GM20431 (cell line): ENCODE results near the gene ETHE1.

Experiments used
- in situ Hi-C: fragments of 300-500 bp; cut with MseI, MboI; formaldehyde crosslinking; loops from one replicate; pipeline ENCODE4 v1.15.0; 2020; ENCODE audit warnings: low sequenced_read_pairs; ENCODE audit not compliant: unreplicated experiment

The ETHE1 gene

DNA sequence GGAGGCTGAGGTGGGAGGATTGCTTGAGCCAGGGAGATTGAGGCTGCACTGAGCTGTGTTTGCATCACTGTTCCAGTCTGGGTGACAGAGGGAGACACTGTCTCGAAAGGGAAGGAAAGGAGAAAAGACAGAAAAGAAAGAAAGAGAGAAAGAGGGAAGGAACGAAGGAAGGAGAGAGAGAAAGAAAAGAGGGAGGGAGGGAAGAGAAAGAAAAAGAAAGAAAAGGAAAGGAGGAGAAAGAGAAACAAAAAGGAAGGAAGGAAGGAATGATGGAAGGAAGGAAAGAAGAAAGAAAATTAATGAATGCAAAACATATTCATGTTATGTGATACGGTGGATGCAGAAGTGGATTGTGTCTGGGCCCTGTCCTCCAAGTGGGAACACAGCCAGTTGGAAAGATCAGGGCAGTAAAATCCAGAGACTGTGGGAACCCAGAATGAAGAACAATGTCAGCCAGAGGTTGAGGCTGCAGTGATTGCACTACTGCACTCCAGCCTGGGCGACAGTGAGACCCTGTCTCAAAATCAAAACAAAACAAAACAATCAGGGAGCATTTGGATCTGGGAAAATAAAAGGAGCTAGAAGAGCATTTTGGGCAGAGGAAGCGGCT is 28.7 kb downstream of the ETHE1 start:
- in situ Hi-C loops: no loop called here

- in situ Hi-C loops: no loop called here
These were observed 30.0 kb downstream of the ETHE1 start for GRCh38 chr19:43496960-43497359.

- in situ Hi-C loops: no loop called here
These were observed 31.9 kb downstream of the ETHE1 start for GRCh38 chr19:43495082-43495481.

DNA sequence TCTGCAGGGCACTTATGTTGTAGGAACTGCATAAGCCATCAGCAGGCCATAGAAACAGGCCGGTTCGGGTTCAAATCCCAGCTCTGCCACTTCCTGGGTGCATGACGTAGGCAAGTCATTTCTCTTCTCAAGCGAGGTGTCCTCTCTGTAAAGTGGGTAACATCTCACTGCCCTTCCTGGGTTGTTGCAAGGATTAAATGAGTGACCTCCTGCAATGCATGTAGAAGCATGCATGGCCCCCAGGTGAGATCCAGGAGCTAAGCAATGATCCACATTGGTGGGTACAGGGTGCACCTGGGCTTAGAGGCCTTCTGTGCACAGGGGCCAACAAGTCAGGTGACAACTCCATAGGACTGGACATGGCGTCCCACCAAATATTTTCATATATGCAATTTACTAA is 36.2 kb downstream of the ETHE1 start:
- in situ Hi-C loops: no loop called here

GRCh38 chr19:43489979-43490599 is 36.9 kb downstream of the ETHE1 start:
- in situ Hi-C loops: no loop called here

GRCh38 chr19:43489310-43489709 is 37.7 kb downstream of the ETHE1 start:
- in situ Hi-C loops: no loop called here

DNA sequence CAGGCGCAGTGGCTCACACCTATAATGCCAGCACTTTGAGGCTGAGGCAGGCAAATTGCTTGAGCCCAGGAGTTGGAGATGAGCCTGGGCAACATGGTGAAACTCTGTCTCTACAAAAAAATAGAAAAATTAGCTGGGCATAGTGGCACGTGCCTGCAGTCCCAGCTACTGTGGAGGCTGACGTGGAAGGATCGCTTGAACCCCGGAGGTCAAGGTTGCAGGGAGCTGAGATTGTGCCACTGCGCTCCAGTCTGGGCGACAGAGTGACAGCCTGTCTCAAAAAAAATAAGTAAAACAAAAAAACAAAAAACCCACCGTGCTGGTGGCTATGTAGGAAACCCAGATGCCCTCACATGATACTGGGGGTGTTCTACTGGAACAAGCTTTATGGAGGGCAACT is 38.8 kb downstream of the ETHE1 start:
- in situ Hi-C loops: no loop called here

GRCh38 chr19:43486412-43486811 is 40.6 kb downstream of the ETHE1 start:
- in situ Hi-C loops: no loop called here

DNA sequence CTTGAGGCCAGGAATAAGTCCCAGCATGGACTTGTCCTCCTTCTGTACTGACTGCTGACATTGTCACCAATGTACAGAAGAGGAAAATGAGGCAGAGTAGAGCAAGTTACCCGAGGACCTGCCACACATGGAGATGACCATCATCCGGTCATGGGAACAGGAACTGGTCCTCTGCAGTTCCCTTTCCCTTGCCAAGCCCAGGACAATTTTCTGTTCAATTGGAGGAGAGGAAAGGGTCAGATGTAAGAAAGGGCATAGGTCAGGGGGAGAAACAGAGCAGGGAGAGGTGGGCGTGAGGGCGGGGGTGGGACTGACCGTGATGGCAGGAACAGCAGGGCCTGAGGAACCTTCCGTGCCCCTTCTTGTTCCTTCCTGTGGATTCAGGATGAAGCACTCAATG is 41.0 kb downstream of the ETHE1 start:
- in situ Hi-C loops: no loop called here

DNA sequence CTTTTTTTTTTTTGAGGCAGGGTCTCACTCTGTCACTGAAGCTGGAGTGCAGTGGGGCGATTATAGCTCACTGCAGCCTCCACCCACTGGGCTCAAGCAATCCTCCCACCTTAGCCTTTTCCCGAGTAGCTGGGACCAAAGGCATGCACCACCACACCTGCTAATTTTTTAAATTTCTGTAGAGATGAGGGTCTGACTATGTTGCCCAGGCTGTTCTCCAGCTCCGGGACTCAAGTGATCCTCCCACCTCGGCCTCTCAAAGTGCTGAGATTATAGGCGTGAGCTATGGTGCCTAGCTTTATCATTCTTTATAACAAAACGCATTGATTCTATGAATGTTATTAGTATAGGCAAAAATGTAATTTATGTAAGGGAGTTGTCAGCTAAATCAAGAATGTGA is 43.7 kb downstream of the ETHE1 start:
- in situ Hi-C loops: no loop called here

- in situ Hi-C loops: no loop called here
These were observed 44.8 kb downstream of the ETHE1 start for GRCh38 chr19:43482193-43482592.

DNA sequence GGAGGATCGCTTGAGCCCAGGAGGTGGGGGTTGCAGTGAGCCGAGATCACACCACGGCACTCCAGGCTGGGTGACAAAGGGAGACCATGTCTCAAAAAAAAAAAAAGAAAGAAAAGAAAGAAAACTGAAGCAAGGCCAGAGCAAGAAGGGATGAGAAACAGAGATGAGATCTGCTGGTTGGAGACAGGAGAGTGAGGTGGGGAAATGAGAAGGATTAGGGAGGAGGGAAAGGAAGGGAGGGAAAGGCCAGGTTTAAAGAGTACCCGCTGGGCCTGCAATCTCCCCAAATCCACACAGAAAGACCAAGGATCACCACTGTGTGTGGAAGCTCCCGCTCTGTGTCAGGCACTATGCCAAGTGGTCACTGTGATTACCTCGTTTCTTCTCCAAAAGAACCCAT is 45.3 kb downstream of the ETHE1 start:
- in situ Hi-C loops: no loop called here

DNA sequence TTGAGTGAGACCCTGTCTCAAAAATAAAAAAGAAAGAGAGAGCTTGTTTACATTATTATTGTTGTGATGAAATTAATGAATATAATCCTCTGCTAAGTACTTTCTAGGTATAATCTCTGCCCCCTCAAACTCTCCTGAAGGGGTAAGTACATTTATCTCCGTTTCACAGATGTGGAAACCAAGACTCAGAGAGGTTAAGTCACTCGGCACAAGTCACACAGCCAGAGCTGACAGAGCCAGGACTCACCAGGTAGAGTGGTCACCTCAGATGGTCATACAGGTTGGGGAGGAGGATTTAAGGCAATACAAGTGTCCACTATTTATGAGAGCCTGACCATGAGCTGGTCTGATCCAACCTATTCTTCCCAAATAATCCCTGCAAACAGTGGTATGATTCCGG is 46.4 kb downstream of the ETHE1 start:
- in situ Hi-C loops: no loop called here

DNA sequence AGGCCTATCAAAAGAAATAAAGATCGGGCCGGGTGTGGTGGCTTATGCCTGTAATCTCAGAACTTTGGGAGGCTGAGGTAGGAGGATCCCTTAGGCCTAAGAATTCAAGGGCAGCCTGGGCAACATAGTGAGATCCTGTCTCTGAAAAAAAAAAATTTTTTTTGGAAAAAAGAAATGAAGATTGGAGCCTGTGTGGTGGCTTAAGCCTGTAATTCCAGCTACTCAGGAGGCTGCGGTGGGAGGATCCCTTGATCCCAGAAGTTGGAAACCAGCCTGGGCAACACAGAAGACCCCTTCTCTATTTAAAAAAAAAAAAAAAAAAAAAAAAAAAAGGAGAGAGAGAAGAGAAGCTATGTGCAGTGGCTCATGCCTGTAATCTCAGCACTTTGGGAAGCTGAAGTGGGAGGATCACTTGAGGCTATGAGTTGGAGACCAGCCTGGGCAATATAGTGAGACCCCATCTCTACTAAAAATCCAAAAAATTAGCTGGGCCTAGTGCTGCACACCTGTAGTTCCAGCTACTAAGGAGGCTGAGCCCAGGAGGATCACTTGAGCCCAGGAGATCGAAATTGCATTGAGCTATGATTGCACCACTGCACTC is 46.9 kb downstream of the ETHE1 start:
- in situ Hi-C loops: no loop called here

DNA sequence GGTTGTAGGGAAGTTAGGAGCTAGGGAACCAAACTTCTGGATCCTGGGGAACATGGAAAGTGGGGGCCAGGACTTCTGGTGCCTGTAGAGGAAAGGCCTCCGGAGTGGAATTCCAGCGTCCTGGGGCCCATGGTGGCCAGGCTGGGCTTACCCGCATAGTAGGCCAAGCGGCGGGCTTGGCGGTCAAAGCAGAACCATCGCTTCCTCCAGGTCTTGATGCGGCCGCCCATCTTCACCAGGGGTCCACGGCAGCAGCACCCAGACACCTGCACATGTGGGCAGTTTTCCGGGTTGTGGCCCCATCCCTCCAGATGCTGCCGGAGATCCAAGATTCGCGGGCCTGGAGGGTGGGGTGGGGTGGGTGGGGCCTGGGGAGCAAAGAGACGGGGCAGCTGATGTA is 47.8 kb downstream of the ETHE1 start:
- in situ Hi-C loops: no loop called here

GRCh38 chr19:43478323-43478722 is 48.7 kb downstream of the ETHE1 start:
- in situ Hi-C loops: no loop called here

DNA sequence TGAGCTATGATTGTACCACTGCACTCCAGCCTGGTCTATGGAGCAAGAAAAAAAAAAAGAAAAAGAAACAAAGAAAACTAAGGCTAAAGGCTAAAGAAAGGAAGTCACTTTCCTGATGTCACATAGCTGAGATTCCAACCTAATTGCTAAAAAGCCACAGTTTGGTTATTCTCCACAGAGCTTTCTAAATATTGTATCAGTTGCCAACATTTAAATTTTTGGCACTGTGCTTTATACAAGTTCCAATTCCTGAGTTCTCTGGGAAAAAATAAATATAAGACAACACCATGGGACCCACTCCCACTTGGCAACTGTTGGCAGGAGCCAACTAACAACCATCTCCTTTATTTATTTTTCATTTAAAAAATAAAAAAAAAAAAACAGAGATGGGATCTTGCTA is 50.4 kb downstream of the ETHE1 start:
- in situ Hi-C loops: no loop called here

DNA sequence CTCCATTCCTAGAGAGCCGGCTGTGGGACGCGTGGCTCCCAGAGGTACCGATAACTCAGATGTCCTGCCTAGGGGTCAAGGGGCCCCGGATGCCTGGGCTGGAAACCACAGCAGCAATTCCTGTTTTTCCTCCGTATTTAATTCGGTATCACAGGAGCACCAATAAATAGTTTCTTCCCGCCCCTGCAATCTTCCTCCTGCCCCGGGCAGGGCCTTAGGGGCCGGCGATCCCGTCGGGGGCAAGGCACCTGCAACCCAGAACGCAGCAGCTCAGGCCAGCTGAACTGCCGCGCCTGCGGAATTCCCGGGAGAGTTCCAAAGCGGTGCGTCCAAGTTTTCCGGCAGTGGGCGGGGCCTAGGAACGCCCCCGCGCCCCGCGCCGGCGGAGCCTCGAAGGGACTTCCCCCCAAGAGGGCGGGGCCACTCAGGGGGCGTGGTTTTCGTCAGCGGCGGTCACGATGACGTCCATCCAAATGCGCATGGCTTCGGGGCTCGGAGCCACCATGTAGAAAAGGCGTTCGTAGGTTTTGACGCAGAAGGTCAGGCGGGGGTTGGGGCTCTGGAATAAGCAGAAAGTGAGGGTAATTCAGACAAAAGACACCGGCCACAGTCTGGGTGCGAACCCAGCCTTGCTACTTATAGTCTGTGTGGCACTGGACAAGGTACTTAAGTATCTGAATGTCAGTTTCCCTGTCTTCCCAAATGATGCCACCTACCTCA is 51.9 kb downstream of the ETHE1 start:
- in situ Hi-C loops: no loop called here

DNA sequence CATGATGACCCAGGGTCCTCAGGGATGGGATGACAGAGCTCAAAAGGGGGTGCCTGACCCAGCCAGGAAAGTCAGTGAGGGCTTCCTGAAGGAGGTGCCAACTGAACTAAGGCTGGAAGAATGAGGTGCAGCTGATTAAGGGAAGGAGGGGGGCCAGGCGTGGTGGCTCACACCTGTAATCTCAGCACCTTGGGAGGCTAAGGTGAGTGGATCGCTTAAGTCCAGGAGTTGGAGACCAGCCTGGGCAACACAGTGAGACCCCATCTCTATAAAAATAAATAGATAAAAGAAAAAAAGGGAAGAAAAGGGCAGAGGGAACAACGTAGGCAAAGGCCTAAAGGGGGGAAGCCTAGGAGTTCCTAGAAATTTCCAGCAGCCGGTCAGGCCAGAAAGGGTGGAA is 52.5 kb downstream of the ETHE1 start:
- in situ Hi-C loops: no loop called here

DNA sequence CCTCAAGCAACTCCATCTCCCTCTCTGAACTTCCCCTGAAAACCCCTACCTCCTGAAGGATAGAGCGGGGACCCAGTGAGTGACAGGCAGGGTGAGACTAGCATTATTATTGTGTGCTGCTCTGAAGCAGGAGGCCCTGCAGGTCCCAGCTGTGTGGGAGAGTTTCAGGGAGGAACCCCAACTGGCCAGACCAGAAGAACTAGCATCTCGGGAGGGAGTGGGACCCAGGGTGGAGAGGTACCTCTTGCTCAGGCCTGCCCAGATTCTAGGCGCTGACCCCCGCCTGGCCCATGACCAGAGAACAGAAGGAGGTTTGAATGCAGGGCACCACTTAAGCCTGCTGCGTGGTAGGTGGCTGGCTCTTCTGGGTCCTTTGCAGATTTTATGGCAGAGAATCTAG is 55.9 kb downstream of the ETHE1 start:
- in situ Hi-C loops: no loop called here

GRCh38 chr19:43470288-43470687 is 56.7 kb downstream of the ETHE1 start:
- in situ Hi-C loops: no loop called here
